Measurements from ENCODE around the gene CD9. TPM values are rescaled to one million over a fixed set of nuclear protein-coding genes. Genes with fewer than 3 reads are reported as not detected.

CD9 gene
- total and polyA plus RNA-seq, 2 donors (not counting 3 experiments of a cell fraction or from before 2014, with no cell fraction given) = 379 to 1,225 TPM

DNA sequence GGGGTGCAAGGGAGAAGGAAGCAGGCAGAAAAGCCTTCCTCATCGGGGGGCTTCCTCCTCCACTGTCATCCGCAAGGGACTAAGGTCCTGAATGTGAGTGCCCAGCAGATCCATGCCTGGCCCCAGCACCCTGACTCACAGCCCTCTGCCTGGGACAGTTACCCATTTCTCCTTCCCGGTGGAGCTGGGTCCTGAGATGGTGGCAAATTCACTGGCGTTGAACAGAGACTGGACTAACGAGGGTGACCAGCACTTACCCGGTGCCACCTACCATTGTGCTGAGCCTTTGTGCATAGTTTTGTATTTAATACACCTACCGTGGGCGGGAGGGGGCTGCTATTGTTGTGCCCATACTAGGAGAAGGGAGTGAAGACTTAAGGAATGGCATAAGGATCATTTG lies 79.4 kb downstream of the CD9 start:
- intact Hi-C loops (cut with micrococcal nuclease) (loop anchor here (2.0 to 5.0 kb wide), 2 partner anchors 47 to 213 kb away; no protein-coding TSS in a partner anchor), dilution Hi-C loops (cut with MboI; ENCODE audit: extremely low pct_ligation_motif_present, low sequenced_read_pairs) (no loop called here)
- CTCF ChIA-PET = interaction anchor here (0.6 to 8.2 kb wide), 22 partner anchors 11 to 534 kb away, joined by 3 to 146 read pairs (median 6); partner anchors contain the start of genes CD9 and VWF
- TF ChIP-seq CTCF (IDR thresholded peaks at IDR 0.05; ENCODE audit: extremely low read depth in 1 of 2, insufficient read depth in 1 of 2, low read depth in 1 of 2, low read length in 2 of 2) = no peak
- TF ChIP-seq JUN (IDR thresholded peaks at IDR 0.05; ENCODE audit: borderline replicate concordance, insufficient read depth, insufficient read length, low read depth) = no peak
- TF ChIP-seq MAX (IDR thresholded peaks at IDR 0.05; ENCODE audit: insufficient read depth, insufficient read length) = no peak
- no peak for TF ChIP-seq POLR2AphosphoS5 (IDR thresholded peaks at IDR 0.05; ENCODE audit: insufficient read depth, low read depth, low read length)
- no peak for TF ChIP-seq FOS (IDR thresholded peaks at IDR 0.05; ENCODE audit: borderline replicate concordance, insufficient read depth, low read length)
- TF ChIP-seq MYC (IDR thresholded peaks at IDR 0.05; ENCODE audit: low read depth, low read length) = no peak
- TF ChIP-seq EZH2 (IDR thresholded peaks at IDR 0.05; ENCODE audit: borderline replicate concordance, low read depth, low read length, severe bottlenecking) = no peak
- no peak for TF ChIP-seq GATA2 (IDR thresholded peaks at IDR 0.05; ENCODE audit: insufficient read depth, insufficient read length, low read depth, low read length)
- no peak for TF ChIP-seq POLR2A (IDR thresholded peaks at IDR 0.05; ENCODE audit: low read depth, low read length)
- Histone ChIP-seq H3K79me2 (ENCODE audit: control insufficient read depth, insufficient read depth, low read length) (no peaks in the 10 kb centered on the region), H3K27me3 (ENCODE audit: control insufficient read depth in 2 of 2, insufficient read depth in 2 of 2, low read length in 2 of 2) (no peaks in the 10 kb centered on the region), H3K9me3 (replicated peaks; ENCODE audit: control insufficient read depth, insufficient read depth, low read length) (no peaks in the 10 kb centered on the region), H3K4me1 (ENCODE audit: control insufficient read depth, extremely low read depth, insufficient read depth, low read length) (peaks cover 31% of the 10 kb centered on the region), H2AFZ (ENCODE audit: low read depth, low read length) (no peak overlapping the region), H3K4me2 (ENCODE audit: insufficient read depth, low read length) (peak overlapping the region; percentile 19), H3K4me3 (replicated peaks in 1 of 3; ENCODE audit: insufficient read depth in 1 of 3, low read depth in 1 of 3, low read length in 3 of 3) (no peak overlapping the region), H4K20me1 (replicated peaks; ENCODE audit: control insufficient read depth, extremely low read depth, insufficient read depth, low read length) (no peaks in the 10 kb centered on the region), H3K27ac (ENCODE audit: insufficient read depth, low read depth, low read length) (peak overlapping the region; percentile 54), H3K9ac (replicated peaks; ENCODE audit: extremely low read depth, insufficient read depth, low read length) (peak overlapping the region; percentile 19), H3K9me1 (replicated peaks; ENCODE audit: control insufficient read depth, extremely low read depth, insufficient read depth, low read length) (no peaks in the 10 kb centered on the region), H3K36me3 (ENCODE audit: control insufficient read depth in 2 of 2, extremely low read depth in 1 of 2, insufficient read depth in 2 of 2, low read length in 2 of 2) (no peaks in the 10 kb centered on the region)
- POLR2A ChIA-PET = interaction anchor here (1.3 kb wide), 1 partner anchor 79 kb away, joined by 5 read pairs; no protein-coding TSS in a partner anchor
- no TSS peak for BruUV-seq (replicated peaks)
- DNase-seq (ENCODE audit: low read depth, low spot score) (no peak), FAIRE-seq (no peak)
